HG03469 (cell line): ENCODE measurements around the gene KRTAP5-2.
"Not testable (repeated sequence)": the region's sequence is repeated elsewhere in the genome, so short reads cannot be mapped to it uniquely, and the experiment has no call there.

Experiments
- ATAC-seq: cut with Tn5 transposase; IDR thresholded peaks from one replicate; pipeline ENCODE4 v1.9.1; 2021; ENCODE audit warnings: mild to moderate bottlenecking, moderate library complexity, moderate number of reproducible peaks; ENCODE audit not compliant: unreplicated experiment

KRTAP5-2 gene

GRCh38 chr11:1592628-1593027, 5.5 kb downstream of the KRTAP5-2 start:
- ATAC-seq = no peak

- ATAC-seq = no peak
These were observed 8.1 kb downstream of the KRTAP5-2 start for GRCh38 chr11:1589996-1590395.

GRCh38 chr11:1589191-1589963, 8.7 kb downstream of the KRTAP5-2 start:
- not testable (repeated sequence) for ATAC-seq

GRCh38 chr11:1586699-1587098, 11.4 kb downstream of the KRTAP5-2 start:
- ATAC-seq = no peak

GRCh38 chr11:1584661-1585370, 13.3 kb downstream of the KRTAP5-2 start, which contains the start of gene KRTAP5-1:
Gene KRTAP5-1, minus strand, starts transcription at chr11:1585283. Its CDS starts 34 bp downstream, at chr11:1585249.
- not testable (repeated sequence) for ATAC-seq

GRCh38 chr11:1582909-1583308, 15.2 kb downstream of the KRTAP5-2 start:
- not testable (repeated sequence) for ATAC-seq

GRCh38 chr11:1581976-1582375, 16.1 kb downstream of the KRTAP5-2 start:
- ATAC-seq = no peak

- ATAC-seq = no peak
These were observed 21.3 kb downstream of the KRTAP5-2 start for GRCh38 chr11:1576825-1577224.

GRCh38 chr11:1575756-1576155, 22.3 kb downstream of the KRTAP5-2 start:
- ATAC-seq = not testable (repeated sequence)

GRCh38 chr11:1574933-1575242, 23.2 kb downstream of the KRTAP5-2 start:
- ATAC-seq = no peak

GRCh38 chr11:1574238-1574932, 23.7 kb downstream of the KRTAP5-2 start:
- no peak for ATAC-seq

GRCh38 chr11:1573903-1574237, 24.2 kb downstream of the KRTAP5-2 start:
- no peak for ATAC-seq

GRCh38 chr11:1573077-1573902, 24.8 kb downstream of the KRTAP5-2 start:
- no peak for ATAC-seq

GRCh38 chr11:1572197-1573076, 25.7 kb downstream of the KRTAP5-2 start, which contains the start of gene DUSP8:
Gene DUSP8, minus strand, starts transcription at chr11:1572271. Its CDS starts 6,445 bp downstream, at chr11:1565826.
- no peak for ATAC-seq

- no peak for ATAC-seq
These were observed 26.3 kb downstream of the KRTAP5-2 start for GRCh38 chr11:1571760-1572196.

- ATAC-seq = no peak
These were observed 27.0 kb downstream of the KRTAP5-2 start for GRCh38 chr11:1570896-1571759.

GRCh38 chr11:1570531-1570895, 27.6 kb downstream of the KRTAP5-2 start:
- ATAC-seq = no peak

GRCh38 chr11:1570001-1570453, 28.1 kb downstream of the KRTAP5-2 start:
- ATAC-seq = no peak
